Stimulated activated CD8-positive, alpha-beta memory T cell treated with anti-CD3 and anti-CD28 coated beads, Interleukin-7, amount 100 ng/mL, for 1 hour (primary cell): ENCODE results near the gene CD276.

Experiments
- DNase-seq, 2 donors: peaks; one replicate each; pipeline ENCODE4 v3.0.0-alpha.2; 2020; ENCODE audit warnings: low read depth in 2 of 2

Gene CD276

DNA sequence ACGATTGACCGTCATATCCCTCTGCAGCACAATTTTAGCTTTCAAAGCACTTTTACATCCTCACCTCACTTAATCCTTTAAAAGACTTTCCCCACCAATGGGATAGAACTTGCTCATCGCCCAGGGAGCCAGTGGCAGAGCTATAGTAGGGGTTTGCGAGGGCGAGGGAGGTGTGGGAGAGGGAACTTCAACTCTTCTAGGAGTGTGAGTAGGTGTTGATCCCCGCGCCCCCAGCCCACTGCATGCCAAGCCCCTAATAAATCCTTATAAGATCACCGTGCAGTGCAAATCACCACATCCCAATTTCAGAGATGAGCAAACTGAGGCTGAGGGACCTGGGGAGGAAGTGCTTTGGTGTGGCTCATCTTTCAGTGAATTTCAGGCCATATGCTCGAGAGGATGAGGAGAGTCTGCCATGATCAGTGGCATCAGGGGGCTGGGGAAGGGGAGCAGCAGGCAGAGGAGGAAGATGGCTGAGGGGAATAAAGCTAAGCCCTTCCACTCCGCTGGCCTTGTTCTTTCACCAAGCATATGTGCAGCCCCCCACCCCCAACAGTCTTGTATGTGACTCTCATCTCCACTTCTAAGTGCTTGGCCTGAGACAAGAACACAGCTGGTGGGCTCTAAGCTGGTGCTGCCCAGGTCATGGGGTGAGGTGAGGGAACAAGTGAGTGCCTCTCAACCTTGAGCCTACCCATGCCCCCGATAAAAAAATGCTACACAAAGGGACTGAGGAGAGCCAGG, 63.8 kb downstream of the CD276 start:
- no peak for DNase-seq

DNA sequence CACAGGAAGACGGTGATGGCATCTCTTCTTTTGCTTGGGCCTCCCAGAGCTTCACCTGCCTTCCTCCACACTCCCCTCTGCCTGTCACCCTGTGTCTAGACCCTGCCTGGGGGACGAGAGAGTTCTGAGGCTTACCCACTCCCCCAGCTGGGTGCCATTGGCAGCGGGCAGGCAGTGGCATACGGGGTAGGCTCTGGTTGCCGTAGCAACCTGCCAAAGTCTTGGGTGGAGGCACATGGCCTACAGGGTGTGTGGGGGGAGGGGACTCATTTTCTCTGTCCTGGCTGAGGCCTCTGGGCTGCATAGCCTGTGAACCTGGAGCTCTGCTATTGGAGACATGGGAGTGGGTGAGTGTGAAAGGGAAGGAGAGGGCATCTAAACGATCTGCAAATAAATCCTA, 64.5 kb downstream of the CD276 start:
- DNase-seq = no peak

DNA sequence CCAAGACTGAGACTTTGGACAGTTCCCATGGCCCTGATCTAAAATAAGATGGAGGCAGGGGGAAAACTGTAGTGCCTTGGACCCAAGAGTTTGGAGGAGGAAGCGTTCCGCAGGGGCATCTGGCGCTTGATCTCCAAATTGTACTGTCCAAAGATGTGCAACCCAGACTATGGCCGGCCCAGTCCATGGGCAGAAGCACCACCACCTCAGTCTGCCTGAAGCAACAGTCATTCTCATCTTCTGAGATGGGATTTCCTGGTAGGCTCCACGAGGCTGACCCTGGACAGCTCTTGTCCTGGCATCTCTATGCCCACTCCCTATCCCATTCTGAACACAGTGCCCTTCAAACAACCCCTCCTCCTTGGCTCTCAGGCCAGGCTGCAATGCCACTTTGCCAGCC, 65.3 kb downstream of the CD276 start:
- DNase-seq = no peak

DNA sequence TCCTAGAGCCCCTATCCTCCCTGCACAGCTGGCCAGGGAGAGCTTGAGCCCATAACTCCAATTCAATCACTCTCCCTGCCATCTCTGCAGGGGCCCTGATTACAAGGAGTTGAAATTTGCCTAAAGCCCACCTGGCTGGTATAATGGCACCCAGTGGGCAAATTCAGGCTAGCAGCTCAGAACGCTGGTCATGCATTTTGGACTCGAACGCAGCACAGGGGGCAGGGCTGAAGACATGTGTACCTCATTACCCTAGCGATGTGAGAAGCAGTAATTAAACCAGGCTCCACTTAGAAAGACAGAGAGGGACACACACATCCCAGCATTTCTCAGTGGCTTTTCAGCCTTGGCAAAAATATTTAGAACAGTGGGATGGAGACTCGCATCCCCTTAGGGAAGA, 65.8 kb downstream of the CD276 start:
- DNase-seq = no peak

DNA sequence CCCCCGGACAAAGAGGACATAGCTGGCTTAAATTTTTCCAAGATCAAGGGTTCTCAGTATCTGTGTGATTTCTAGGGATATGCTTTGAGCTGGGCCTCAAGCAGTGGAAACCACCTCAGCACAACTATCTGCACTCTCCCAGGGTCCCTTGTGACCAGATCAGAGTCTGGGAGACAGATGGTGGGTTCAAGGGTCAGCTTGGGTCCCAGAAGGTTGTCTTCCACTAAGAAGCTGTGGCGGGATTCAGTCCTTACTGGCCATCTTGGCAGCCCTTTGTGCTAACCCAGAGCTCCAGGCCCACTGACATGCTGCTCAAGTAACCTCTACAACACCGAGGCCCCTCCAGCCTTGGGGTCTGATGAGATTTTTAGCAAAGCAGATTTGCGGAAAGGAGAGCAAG, 66.3 kb downstream of the CD276 start:
- no peak for DNase-seq

DNA sequence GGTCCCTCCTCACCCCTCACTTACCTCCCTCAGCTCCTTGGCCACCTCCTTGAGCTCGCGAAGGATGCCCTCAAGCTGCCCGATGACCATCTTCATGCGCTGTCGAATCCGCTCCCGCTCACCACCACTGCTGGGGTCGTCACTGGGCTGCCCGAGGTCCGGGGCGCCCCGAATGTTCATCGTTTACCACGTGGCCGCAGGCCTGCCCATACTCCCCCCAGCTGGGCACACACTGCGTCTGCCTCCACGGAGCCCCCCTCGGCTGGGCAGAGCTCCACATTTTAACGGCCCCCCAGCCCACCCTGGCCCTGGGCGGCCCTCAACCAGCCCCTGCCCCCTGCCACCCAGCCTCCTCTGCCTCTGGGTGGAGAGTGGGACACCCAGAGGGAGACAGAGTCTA, 66.8 kb downstream of the CD276 start:
- no peak for DNase-seq

DNA sequence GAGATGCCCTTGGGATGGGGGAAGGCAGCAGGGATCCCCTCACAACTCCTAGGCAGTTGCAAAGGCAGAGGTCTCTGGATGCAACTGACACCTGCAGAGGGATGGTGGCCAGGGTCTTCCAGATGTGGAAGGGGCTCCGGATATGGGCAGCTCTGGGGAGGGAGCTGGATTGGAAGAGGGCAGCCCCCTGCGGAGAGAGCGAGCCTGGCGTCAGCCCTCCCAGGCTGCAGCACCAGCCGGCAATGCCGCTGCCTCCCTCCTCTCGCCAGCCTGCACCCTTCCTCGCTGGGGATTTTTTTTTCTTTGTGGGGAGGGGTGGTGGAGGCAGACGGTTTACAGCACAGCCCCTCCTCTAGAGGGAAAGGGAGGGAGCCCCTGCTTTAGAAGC, 67.3 kb downstream of the CD276 start:
- DNase-seq = no peak

DNA sequence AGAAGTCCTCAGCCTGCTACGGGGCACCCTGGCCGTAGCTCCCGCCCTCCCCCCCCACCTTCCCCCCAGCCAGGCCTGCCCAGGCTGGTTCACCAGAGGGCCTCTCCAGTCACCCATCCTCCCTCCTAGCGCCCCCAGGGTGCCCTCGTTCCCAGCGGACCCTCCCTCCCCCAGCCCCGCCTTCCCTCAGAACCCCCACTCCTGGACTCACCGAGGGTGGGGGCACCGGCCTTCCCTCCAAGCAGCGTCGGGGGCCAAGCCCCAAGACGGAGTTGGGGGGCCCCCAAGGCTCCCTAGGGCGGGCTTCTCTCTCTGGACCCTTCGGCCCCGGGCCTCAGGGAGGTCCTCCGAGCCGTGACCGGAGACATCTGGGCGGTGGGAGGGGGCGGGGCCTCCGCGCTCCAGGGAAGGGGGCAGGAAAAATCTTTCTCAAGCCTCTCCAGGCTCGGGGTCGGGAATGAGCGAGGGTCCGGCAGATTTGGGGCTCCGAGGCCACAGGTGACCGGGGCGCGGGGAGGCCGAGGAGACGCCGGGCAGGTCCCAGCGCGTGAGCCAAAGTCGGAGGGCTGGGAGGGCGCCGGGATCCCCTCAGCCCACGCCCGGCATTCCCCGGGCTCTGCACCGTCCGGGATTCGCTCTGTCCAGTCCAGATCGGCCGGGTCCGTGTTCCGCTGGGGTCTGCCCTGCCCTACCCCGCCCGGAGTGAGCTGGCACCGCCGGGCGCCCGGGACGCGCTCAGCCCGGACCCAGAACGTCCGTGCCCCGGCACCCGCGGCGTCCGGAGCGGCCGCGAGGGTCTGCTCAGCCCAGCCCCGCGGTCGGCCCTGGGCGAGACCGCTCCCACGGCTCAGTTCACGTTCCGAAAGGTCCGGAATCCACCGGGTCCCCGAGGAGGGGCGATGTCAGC, 68.0 kb downstream of the CD276 start:
- DNase-seq = no peak

DNA sequence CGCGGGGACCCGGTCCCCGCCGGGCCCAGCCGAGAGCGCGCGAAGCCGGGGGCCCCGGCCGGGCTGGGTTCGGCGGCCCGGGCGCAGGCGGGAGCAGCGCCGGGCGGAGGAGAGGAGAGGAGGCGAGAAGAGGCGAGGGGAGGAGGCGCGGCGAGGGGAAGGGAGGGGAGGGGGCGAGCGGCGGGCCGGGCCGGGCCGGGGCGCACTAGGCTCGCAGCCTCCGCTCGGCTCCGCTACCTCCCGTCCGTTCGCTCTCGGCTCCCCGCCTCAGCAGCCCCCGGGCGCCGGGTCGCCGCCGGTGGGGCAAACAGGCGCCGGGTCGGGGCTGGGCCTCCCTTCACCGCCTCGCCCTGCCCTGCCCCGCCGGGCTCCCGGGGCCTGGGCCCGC, 68.6 kb downstream of the CD276 start:
- no peak for DNase-seq

DNA sequence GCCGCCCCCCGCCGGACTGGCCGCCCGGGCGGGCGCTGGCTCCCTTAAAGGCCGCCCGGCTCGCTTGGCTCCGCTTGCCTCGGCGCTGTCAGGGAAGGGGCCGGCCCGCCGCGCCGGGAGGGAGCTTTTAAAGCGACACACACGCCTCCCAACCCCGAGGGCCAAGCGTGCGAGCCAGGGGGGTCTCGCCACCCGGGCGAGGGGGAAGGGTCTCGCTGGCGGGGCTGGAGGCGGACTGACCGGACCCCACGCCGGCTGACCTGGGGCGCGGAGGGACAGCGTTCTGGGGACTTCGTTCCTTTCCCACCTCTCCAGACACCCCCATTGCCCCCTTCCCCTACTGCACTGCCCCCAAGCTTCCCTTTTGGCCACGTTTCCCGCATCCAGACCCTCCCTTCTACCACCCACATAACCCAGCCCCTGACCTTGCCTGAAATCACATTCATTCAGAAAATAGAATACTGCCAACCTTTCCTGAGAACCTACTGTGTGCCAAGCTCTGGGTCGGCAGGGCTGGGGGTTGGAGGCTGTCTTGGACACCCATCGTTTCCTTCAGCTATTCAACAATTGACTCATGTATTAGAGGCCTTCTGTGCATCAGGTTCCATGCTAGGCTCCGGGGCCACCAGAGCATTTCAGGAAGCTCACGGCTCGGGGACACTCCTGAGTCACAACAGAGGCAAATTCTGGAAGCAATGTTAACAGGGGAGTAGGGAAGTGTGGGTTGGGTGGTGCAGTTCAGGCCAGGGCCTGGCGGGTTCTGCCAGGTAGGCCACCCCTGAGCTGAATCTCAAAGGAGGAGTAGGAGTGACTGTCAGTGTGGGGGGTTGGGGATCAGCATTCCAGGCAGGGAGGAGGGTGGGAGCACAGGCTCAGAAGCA, 69.3 kb downstream of the CD276 start, which contains the start of gene INSYN1:
INSYN1 (minus strand) TSS at position 102 of the 881 bp plus-strand sequence. CDS start 2,221 bp downstream, outside the sequence.
- DNase-seq = no peak

DNA sequence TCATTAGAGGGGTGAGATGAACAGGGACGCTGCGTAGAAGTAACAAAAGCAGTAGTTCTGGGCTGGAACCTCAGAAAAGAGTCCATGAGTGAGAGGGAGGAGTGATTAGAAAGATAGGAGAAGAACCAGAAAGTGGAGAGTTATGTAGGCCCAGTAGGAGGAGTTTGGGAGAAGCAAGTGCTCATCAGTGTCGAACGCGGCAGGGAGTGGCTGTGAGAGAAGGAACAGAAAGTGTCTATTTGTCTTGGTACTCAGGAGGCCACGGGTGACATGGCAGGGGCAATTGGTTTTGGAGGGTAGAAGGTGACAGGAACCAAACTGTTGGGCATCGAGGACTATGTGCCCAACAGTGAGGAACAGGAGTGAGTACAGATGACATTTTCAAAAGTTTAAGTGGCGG, 70.3 kb downstream of the CD276 start:
- DNase-seq = no peak

DNA sequence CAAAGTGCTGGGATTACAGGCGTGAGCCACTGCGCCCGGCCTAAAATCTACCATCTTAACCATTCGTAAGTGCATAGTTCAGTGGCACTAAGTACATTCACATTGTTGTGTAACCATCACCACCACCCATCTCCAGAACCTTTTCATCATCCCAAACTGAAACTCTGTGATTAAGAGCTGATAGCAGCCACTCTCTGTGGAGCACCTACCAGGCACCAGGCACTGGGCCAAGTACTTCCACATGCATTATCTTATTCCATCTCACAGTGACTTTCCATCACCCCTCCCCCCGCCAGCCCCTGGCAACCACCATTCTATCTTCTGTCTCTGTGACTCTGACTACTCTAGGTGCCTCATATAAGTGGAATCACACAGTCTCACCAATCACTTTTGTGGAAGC, 71.3 kb downstream of the CD276 start:
- no peak for DNase-seq

DNA sequence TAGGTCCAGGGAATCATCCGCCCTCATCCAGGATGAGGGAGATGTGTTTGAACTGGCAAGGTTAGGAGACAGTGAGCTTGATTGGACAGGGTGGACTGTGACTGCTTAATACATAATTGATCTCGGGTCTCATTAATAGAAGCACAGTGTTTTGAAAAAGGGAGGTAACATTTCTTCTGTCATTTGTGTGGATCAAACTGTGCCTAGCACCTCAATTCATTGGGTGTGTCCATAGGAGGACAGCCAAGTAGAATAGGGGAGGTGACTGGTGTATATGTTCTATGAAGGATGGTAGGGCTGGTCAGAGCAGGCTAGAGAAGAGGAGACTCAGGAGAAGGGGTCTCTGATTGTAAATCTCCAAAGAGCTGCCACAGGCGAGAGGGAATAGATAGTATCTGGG, 71.8 kb downstream of the CD276 start:
- DNase-seq = no peak

DNA sequence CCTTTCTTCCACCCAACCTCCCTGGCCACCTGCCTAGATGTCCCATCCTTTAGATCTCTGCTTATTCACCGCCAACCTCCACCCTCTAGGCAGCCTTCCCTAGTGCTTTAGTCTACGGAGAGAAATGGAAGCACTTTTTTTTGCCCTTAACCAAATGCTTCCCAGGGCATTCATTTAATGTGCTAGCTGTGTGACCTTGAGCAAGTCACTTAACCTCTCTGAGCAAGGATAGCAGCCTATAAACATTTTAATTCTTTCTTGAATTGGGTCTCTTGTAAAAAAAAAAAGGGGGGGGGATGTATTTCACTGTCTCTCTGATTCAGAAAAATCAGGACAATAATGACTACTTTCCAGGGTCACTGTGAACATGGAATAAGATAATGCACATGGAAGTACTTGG, 72.2 kb downstream of the CD276 start:
- DNase-seq = no peak

DNA sequence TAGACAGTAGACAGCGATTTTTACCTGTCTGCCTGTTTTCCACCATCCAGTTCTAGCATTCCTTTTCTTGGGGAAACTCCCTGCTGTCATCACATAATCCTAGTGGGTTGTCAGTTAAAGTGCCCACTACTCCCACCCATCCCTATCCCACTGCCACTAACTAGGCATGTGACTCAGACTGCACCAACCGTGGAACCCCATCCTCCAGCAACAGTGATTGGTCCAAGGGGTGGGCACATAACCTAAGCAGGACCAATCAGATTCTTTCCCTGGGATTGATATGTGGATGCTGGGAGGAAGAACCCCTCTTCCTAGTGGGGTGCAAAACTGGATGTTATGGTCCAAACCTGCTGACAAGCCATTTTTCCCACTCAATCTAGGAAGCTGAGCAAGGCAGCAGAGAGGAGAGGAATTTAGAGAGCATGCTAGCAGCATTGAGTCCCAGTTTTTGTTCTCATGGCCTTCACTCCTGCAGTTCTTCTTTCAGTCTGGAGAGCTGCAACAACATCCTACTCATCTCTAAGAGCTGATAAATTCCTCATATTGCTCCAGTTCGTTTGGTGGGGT, 72.8 kb downstream of the CD276 start:
- no peak for DNase-seq

DNA sequence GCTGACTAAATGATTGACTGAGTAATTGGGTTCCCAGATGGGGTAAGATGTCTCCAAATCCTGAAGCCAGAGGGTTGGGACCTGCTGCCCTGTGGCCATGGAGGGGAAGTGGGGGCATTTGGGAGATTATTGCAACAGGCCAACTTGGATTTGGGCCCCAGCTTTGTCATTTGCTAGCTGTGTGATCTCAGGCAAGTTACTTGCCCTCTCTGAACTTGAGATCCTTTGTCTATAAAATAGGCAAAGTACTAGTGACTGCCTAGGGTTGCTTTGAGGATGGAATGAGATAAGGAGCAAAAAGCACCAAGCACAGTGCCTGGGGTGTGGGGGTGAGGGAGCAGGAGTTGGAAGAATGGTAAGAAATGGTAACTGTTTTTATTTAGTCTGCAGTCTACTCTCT, 73.4 kb downstream of the CD276 start:
- DNase-seq = no peak

DNA sequence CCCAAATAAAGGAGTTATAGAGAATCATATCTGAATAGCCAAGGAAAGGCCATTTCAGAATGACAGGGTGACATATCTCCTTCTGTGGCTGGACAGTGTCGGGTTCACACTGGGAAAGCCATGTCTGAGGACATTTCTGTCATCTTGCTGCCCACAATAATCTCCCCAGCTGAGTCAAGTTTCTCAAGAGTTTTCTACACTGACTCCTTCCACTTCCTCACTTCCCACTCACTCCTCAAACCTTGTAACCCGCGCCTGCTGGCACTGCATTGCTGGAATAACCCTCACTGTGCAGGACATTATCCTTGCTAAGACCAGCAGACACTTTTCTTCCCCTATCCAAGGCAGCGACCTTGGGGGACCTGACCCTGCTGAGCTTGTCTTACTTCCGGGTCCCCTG, 74.3 kb downstream of the CD276 start:
- no peak for DNase-seq

DNA sequence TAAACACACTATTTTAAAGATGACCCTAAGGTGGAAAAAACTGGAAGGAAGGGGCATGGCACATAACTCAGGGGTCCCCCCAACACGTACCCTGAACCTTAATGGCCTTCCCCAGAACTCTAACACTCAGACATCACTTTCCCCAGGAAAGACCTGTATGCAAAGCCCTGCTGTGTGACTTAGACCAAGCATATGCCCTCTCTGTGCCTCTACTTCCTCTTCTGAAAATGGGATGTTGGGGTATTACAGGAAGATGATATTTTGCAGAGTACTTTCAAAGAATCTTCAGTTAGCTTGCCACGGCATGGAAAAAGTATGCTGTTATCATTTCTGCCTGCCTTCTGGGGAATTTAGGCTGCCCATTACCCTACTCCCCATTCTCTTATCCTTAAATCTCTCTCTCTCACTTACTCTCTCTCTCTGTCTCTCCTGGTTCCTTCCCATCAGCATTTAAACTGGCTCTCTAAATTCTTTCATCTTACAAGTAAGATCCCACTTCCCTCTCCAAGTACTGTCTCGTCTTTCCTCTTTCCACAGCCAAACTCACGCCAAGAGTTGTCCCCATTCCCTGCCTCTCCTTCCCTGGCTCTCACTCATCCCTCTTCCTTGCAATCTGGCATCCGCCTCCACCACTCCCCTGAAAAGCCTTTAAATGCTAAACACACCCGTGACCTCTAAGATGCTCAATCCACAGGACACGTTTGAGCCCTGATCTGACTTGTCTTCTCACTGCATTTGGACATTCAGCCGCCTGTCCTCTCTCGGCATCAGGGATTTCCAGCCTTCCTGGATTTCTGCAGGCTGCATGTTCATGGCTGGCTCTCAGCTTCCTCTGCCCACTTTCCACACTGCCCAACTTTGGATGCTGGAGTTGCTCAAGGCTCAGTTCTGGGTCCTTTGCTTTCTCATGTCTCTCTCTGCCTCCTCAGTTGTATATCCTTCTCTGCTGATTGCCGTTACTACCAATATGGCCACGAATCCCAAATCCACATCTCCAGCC, 76.4 kb downstream of the CD276 start:
- no peak for DNase-seq

DNA sequence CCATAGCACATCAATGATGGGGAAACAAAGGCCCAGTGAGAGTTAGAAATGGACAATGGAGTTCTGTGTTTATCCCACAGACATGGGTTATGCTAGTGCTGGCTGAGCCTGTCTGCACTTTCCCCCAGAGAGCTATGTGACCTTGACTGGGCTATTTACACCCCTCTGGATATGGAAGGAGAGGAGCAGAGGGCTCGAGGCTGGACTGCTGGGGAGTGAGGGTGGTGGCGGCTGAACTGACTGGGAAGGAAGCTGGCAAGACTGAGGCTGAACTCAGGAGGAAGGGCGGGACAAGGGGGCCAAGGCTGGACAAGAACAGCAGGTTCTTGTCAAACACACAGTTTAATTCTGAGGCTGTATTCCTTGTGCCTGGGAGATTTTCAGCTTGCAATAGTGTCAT, 79.7 kb downstream of the CD276 start:
- DNase-seq = no peak
